GM12878 (cell line): ENCODE results near the gene EPS8. TPM values are rescaled to one million over a fixed set of nuclear protein-coding genes. Genes with fewer than 3 reads are reported as not detected.

Experiments used
- CTCF ChIP-seq, 3 experiments: IDR thresholded peaks in 2 of 3; conservative IDR thresholded peaks in 1 of 3; 2 replicates each; pipeline ENCODE4 v1.5.1; 2011; ENCODE audit warnings: low read depth in 3 of 3, low read length in 3 of 3, mild to moderate bottlenecking in 3 of 3, control low read depth in 2 of 3, moderate library complexity in 2 of 3, inconsistent platforms in 1 of 3, mixed read lengths in 1 of 3; ENCODE audit not compliant: control insufficient read depth in 2 of 3, insufficient read depth in 1 of 3; ENCODE audit errors: extremely low read depth in 1 of 3
- CUX1 ChIP-seq: IDR thresholded peaks from 2 replicates; pipeline ENCODE4 v1.6.1; 2012; ENCODE audit warnings: improper control_type of control experiment, low read depth, low read length; ENCODE audit not compliant: insufficient replicate concordance
- EP300 ChIP-seq, 2 experiments: fragments of 150-350 bp in 1 of 2; IDR thresholded peaks; 2 replicates each; pipeline ENCODE4 v1.6.1; 2011 to 2012; ENCODE audit warnings: low read depth in 2 of 2, low read length in 2 of 2, borderline replicate concordance in 1 of 2, improper control_type of control experiment in 1 of 2, inconsistent platforms in 1 of 2; ENCODE audit not compliant: control insufficient read depth in 1 of 2
- FOXK2 ChIP-seq: fragments of 450-650 bp; IDR thresholded peaks from 2 replicates; pipeline ENCODE4 v1.6.1; 2017; ENCODE audit warnings: mild to moderate bottlenecking, moderate library complexity
- HDAC2 ChIP-seq: fragments of 200-600 bp; sonication (generic); IDR thresholded peaks from 2 replicates; pipeline ENCODE4 v1.6.1; 2017
- IKZF2 ChIP-seq, 2 experiments: fragments of 450-650 bp; IDR thresholded peaks; 2 replicates each; pipeline ENCODE4 v1.6.1; 2017; ENCODE audit warnings: mild to moderate bottlenecking in 2 of 2, moderate library complexity in 2 of 2
- IRF3 ChIP-seq: fragments of 450-650 bp; IDR thresholded peaks from 2 replicates; pipeline ENCODE4 v1.6.1; 2014; ENCODE audit warnings: mild to moderate bottlenecking
- PAX8 ChIP-seq: fragments of 450-650 bp; IDR thresholded peaks from 2 replicates; pipeline ENCODE4 v1.6.1; 2017; ENCODE audit warnings: mild to moderate bottlenecking, moderate library complexity
- RELB ChIP-seq: fragments of 450-650 bp; IDR thresholded peaks from 2 replicates; pipeline ENCODE4 v1.6.1; 2017; ENCODE audit warnings: low read depth, mild to moderate bottlenecking, moderate library complexity
- SPI1 ChIP-seq: IDR thresholded peaks from 2 replicates; pipeline ENCODE4 v1.6.1; 2011; ENCODE audit warnings: low read depth, mild to moderate bottlenecking, low read length, moderate library complexity, borderline replicate concordance; ENCODE audit not compliant: insufficient read depth
- TARDBP ChIP-seq: IDR thresholded peaks from 2 replicates; pipeline ENCODE4 v1.6.1; 2016; ENCODE audit warnings: borderline replicate concordance
- TCF7 ChIP-seq: IDR thresholded peaks from 2 replicates; pipeline ENCODE4 v1.6.1; 2014; ENCODE audit warnings: antibody characterized with exemption, borderline replicate concordance
- ZNF592 ChIP-seq: fragments of 450-650 bp; IDR thresholded peaks from 2 replicates; pipeline ENCODE4 v1.6.1; 2017; ENCODE audit warnings: mild to moderate bottlenecking, moderate library complexity
- polyA plus RNA-seq, 11 experiments: library from polyadenylated mRNA; depleted of rRNA in 4 of 11; unstranded in 6 of 11; stranded (reverse) in 5 of 11; fragments of >200 nt; fragmentation: Nextera tagmentation in 4 of 11; fragmentation: Illumina TruSeq in 1 of 11; extraction: Ambion mirVana in 4 of 11; extraction: Trizol in 1 of 11; gene quantifications; 1 replicate in 1 of 11; 2 replicates in 10 of 11; pipeline versions ENCODE4 v1.2.1 to v1.2.3, GENCODE V29; 2011 to 2016; ENCODE audit warnings: inconsistent platforms in 2 of 11, missing spikeins in 2 of 11, low read depth in 1 of 11
- total RNA-seq, 4 experiments: library from RNA; depleted of rRNA in 3 of 4; stranded (reverse); fragments of >200 nt in 3 of 4; fragmentation: Illumina TruSeq in 1 of 4; extraction: Trizol in 1 of 4; gene quantifications; 2 replicates each; pipeline versions ENCODE4 v1.2.1 to v1.2.3, GENCODE V29; 2013 to 2021

EPS8 gene
- total and polyA plus RNA-seq, 10 of the 15 experiments (the other 5 are each of a cell fraction or from before 2014, with no cell fraction given): 1.3 to 127 (median 3.4) TPM

- TF ChIP-seq CUX1: no peak
- no peak for TF ChIP-seq TCF7
- TF ChIP-seq HDAC2: no peak
- TF ChIP-seq TARDBP: no peak
- peak; percentile 56; the same call in 1 of the 2 replicates for TF ChIP-seq RELB
- TF ChIP-seq EP300 (IDR thresholded peaks at IDR 0.05; ENCODE audit: borderline replicate concordance in 1 of 2, control insufficient read depth in 1 of 2, low read depth in 2 of 2, low read length in 2 of 2): peak; percentile 13 to 51; a peak in 1 of 4 replicates
- no peak for TF ChIP-seq FOXK2
- peak; percentile 78 to 82 for TF ChIP-seq IKZF2 (IDR thresholded peaks at IDR 0.05)
- TF ChIP-seq ZNF592: peak; percentile 89
- no peak for TF ChIP-seq CTCF (IDR thresholded peaks at IDR 0.05 in 2 of 3, conservative IDR thresholded peaks at IDR 0.05 in 1 of 3; ENCODE audit: control insufficient read depth in 2 of 3, extremely low read depth in 1 of 3, insufficient read depth in 1 of 3, low read depth in 3 of 3, low read length in 3 of 3)
- TF ChIP-seq PAX8: no peak
- TF ChIP-seq SPI1: peak; percentile 58; the same call in 1 of the 2 replicates
- TF ChIP-seq IRF3: no peak
These were observed 88.6 kb downstream of the EPS8 start (continued) for GRCh38 chr12:15700595-15700994.
